Esophagus mucosa (tissue), 1 donor: Measurements from ENCODE around the gene SPEN. TPM values are rescaled to one million over a fixed set of nuclear protein-coding genes. Genes with fewer than 3 reads are reported as not detected.

Source experiments
- ATAC-seq: fragments of 200-7000 bp; cut with Tn5 transposase; one replicate; pipeline ENCODE4 v1.9.1; 2020
- total RNA-seq: library from RNA; stranded (reverse); gene quantifications from one replicate; pipeline ENCODE4 v1.2.4, GENCODE V29; 2023
- donor health status: DM: yes; HTN: yes; CAD: no.

SPEN gene
- total RNA-seq, 1 donor from 2014 or later, result 25.1 TPM

GRCh38 chr1:15948595-15949452, 101.3 kb downstream of the SPEN start:
- peak; percentile 27 for ATAC-seq

GRCh38 chr1:15949453-15950245, 102.1 kb downstream of the SPEN start:
- ATAC-seq, result peak; percentile 84

GRCh38 chr1:15950302-15950701, 102.8 kb downstream of the SPEN start:
- no peak for ATAC-seq

- no peak for ATAC-seq
Observed at GRCh38 chr1:15950763-15951295, 103.3 kb downstream of the SPEN start.

- no peak for ATAC-seq
Observed at GRCh38 chr1:15951341-15952153, 104.0 kb downstream of the SPEN start.

- peak; percentile 71 for ATAC-seq
Observed at GRCh38 chr1:15952317-15953258, 105.1 kb downstream of the SPEN start.

- no peak for ATAC-seq
Observed at GRCh38 chr1:15953294-15953771, 105.8 kb downstream of the SPEN start.

- no peak for ATAC-seq
Observed at GRCh38 chr1:15953791-15954241, 106.3 kb downstream of the SPEN start.

- peak; percentile 34 for ATAC-seq
Observed at GRCh38 chr1:15954316-15954715, 106.8 kb downstream of the SPEN start.

GRCh38 chr1:15955552-15955951, 108.0 kb downstream of the SPEN start:
- ATAC-seq, result no peak

GRCh38 chr1:15956150-15956549, 108.6 kb downstream of the SPEN start:
- peak; percentile 1 for ATAC-seq

GRCh38 chr1:15957221-15958095, 110.0 kb downstream of the SPEN start:
- no peak for ATAC-seq

GRCh38 chr1:15958111-15958510, 110.6 kb downstream of the SPEN start:
- no peak for ATAC-seq

GRCh38 chr1:15958793-15959192, 111.3 kb downstream of the SPEN start:
- ATAC-seq, result no peak

- no peak for ATAC-seq
Observed at GRCh38 chr1:15959424-15959823, 111.9 kb downstream of the SPEN start.

GRCh38 chr1:15959827-15960446, 112.4 kb downstream of the SPEN start:
- ATAC-seq, result no peak

- ATAC-seq, result no peak
Observed at GRCh38 chr1:15960808-15961207, 113.3 kb downstream of the SPEN start.

- ATAC-seq, result no peak
Observed at GRCh38 chr1:15961492-15961891, 114.0 kb downstream of the SPEN start.

- no peak for ATAC-seq
Observed at GRCh38 chr1:15962176-15962575, 114.7 kb downstream of the SPEN start.
